Neuron (in vitro differentiated cells): ENCODE measurements around the gene TIMM13.

Experiments used
- H2AFZ ChIP-seq: one replicate; pipeline ENCODE4 v1.6.1; 2013; ENCODE audit warnings: low read depth, mild to moderate bottlenecking, inconsistent platforms, low read length, moderate library complexity
- H3K27me3 ChIP-seq: one replicate; pipeline ENCODE4 v1.6.1; 2013; ENCODE audit warnings: low read length; ENCODE audit not compliant: insufficient read depth
- H3K36me3 ChIP-seq: one replicate; pipeline ENCODE4 v1.6.1; 2013; ENCODE audit warnings: low read length; ENCODE audit not compliant: insufficient read depth
- H3K4me1 ChIP-seq: one replicate; pipeline ENCODE4 v1.6.1; 2013; ENCODE audit warnings: low read length; ENCODE audit not compliant: insufficient read depth
- H3K4me3 ChIP-seq: 2 replicates; pipeline ENCODE4 v1.5.1; 2013; ENCODE audit warnings: mild to moderate bottlenecking, low read length, moderate library complexity
- H3K9me3 ChIP-seq: one replicate; pipeline ENCODE4 v1.6.1; 2013; ENCODE audit warnings: low read length

TIMM13 gene

DNA sequence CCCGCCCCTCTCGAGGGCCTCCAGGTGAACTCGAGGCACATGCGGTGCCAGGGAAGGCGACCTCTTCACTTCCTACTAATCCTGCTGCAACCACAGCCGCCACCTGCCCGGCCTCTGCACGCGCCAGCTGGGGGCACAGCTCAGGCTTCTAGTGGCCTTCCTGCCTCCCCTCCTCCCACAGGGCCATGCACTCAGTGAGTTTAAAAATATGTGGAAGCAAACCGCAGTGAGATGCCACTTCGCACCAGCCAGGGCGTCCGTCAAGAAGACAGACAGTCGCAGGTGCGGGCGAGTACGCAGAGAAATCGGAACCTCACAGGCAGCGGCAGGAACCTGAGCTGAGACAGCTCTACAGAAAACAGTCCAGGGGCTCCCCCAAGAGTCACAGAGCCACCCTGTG, 19.0 kb upstream of the TIMM13 start:
- H3K4me3 ChIP-seq = no peak overlapping the region
- H3K9me3 ChIP-seq = no peaks in the 10 kb centered on the region
- peaks cover 49% of the 10 kb centered on the region for H3K36me3 ChIP-seq
- H3K4me1 ChIP-seq = peaks cover 4% of the 10 kb centered on the region
- no peaks in the 10 kb centered on the region for H3K27me3 ChIP-seq
- H2AFZ ChIP-seq = no peak overlapping the region

DNA sequence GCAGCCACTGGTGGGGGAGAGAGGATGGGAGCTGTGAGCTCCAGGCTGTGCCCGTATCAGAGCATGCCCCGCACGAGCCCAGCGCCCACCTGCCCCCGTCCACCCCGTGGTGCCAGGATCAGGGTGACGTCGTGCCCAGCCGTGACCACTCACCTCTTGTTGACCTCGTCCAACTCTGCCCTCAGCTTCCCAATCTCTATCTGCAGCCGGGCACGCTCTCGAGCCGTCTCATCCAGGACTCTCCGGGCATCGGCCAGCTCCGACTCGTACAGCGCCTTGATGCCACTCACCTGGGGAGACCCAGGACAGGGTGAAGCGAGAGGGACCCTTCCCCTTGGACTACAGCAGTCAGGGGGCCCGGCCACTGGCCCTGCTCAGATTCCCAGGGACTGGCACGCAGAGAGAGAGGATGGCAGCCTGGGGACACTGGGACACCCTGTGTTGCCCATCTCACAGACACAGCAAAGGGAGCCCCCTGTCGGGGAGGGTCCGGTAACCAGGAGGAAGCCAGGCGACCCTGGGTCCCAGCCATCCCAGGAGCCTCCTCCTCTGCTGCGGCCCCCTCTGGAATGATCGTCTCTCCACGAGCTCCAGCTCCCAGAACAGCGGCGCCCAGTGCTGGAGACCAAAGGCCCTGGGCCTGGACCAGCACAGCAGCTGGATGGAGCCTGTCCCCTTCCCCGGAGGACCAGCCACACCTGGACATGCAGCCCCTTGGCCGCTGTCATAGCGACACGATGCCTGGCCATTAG, 17.0 kb upstream of the TIMM13 start:
- Histone ChIP-seq H3K9me3 (no peaks in the 10 kb centered on the region), H3K27me3 (no peaks in the 10 kb centered on the region), H3K4me1 (peaks cover 4% of the 10 kb centered on the region), H3K4me3 (no peak overlapping the region), H3K36me3 (peaks cover 51% of the 10 kb centered on the region), H2AFZ (no peak overlapping the region)

DNA sequence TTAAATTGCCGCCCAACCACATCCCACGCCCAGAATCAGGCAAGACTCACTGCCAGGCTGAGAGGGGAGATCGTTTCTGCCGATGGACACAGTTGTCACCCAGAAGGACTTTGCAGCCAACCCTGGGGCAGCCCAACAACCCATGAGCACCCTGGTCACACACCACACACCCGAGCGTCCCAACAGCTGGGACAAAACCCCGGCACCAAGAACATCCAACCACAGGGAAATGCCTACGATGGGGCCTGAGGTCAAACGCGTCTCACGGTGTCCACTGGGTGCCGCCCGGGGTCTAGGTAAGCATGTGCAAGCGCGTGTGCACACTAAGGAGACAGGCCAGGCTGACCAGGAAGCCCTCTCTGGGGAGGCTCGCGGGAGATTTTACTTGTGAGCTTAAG, 16.4 kb upstream of the TIMM13 start:
- peaks cover 51% of the 10 kb centered on the region for H3K36me3 ChIP-seq

DNA sequence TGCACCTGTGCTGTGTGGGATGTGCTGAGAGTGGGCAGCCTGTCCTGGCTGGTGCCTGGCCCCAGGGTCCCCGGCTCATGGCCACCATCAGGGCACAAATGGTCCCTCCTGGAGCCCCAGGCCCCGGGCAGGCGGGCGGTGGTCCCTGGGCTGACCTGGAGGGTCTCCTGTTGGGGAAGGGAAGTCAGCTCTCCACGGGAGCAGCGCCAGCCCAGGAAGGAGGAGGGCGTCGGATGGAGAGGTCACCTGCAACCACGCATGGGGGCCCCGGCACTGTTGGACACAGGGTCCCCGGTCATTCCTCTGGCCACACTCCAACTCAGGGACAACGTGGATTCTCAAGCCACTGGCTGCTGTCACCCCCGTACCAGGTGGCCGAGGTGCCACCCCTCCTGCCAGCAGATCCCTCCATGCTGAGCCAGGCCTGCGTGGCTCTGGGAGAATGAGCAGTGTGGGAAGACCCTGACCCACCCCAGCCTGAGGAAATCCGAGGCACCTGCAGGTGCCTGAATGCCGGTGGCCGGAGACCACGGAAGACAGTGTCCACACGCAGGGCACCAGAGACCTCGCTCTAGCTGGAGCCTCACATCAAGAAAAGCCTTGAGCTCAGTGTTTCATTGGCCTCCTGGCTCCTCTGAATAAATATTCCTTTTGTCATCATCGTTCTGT, 15.9 kb upstream of the TIMM13 start:
- no peak overlapping the region for H3K4me3 ChIP-seq
- H3K27me3 ChIP-seq = no peaks in the 10 kb centered on the region
- H3K9me3 ChIP-seq = no peaks in the 10 kb centered on the region
- peaks cover 4% of the 10 kb centered on the region for H3K4me1 ChIP-seq
- no peak overlapping the region for H2AFZ ChIP-seq
- peaks cover 55% of the 10 kb centered on the region for H3K36me3 ChIP-seq

More for the DNA sequence above, 16.4 kb upstream of the TIMM13 start:
- Histone ChIP-seq H2AFZ (no peak overlapping the region), H3K4me3 (no peak overlapping the region), H3K9me3 (no peaks in the 10 kb centered on the region), H3K27me3 (no peaks in the 10 kb centered on the region), H3K4me1 (peaks cover 4% of the 10 kb centered on the region)

DNA sequence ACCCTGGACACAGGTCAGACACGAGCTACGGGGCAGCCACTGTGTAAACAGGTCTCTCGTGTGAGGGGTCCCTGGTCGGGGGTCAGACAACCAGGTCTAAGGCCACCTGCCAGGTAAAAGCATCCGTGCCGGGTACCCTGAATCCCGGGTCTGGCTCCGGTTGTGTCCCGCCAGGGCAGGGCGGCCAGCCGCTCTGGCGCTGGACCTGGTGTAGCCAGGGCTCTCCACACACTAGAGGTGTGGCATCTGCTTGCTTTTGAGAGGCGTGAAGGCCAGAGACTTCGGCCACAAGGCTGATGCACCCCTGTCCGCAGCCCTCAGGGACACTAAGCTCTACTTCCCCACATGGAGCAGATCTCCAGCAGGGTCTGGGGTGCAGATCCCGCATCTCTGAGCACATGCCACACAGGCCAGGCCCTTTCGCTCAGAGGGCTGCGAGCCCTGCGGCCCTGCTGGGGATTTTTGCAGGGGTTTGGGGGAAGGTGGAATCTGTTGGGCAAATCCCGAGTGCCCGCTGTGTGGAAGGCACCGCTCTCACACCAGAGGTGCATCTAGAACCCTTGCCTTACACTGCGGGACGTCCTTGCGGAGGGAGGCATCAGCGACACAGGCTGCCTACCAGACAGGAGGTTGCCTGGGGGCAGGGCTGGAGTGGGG, 13.8 kb upstream of the TIMM13 start:
- no peak overlapping the region for H3K4me3 ChIP-seq
- peaks cover 64% of the 10 kb centered on the region for H3K36me3 ChIP-seq
- H3K4me1 ChIP-seq = peaks cover 2% of the 10 kb centered on the region
- H2AFZ ChIP-seq = no peak overlapping the region
- H3K27me3 ChIP-seq = no peaks in the 10 kb centered on the region
- H3K9me3 ChIP-seq = no peaks in the 10 kb centered on the region

DNA sequence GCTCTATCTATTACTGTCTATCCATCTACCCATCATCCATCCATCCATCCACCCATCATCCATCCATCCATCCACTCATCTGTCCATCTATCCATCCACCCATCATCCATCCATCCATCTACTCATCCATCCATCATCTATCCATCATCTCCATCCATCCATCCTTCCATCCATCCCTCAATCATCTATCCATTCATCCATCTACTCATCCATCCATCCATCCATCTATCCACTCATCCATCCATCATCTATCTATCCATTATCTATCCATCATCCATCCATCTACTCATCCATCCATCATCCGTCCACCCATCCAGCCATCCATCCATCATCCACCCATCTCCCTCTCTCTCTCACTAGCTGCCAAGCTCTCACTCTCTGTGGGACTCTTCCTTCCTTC, 13.1 kb upstream of the TIMM13 start:
- Histone ChIP-seq H3K27me3 (no peaks in the 10 kb centered on the region), H3K36me3 (peaks cover 64% of the 10 kb centered on the region), H3K4me3 (no peak overlapping the region), H3K4me1 (no peaks in the 10 kb centered on the region), H3K9me3 (no peaks in the 10 kb centered on the region), H2AFZ (no peak overlapping the region)

DNA sequence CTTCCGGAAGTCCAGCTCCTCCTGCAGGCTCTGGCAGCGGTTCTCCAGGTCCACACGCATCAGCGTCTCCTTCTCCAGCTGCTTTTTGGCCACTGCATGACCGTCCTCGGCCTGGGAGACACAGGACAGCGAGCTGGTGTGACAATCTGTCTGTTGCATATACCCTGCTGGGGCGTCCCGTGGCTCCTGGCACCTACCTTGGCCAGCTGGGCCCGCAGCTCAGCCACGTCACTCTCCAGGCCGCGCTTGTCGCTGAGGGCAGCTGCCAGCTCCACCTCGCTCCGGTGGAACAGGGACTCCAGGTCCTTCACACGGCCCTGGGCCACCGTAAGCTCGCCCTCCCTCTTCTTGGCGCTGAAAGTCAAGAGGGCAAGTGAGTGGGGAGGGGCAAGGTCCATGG, 10.8 kb upstream of the TIMM13 start:
- Histone ChIP-seq H3K4me1 (no peaks in the 10 kb centered on the region), H3K27me3 (no peaks in the 10 kb centered on the region), H3K4me3 (no peak overlapping the region), H3K36me3 (peaks cover 66% of the 10 kb centered on the region), H2AFZ (no peak overlapping the region), H3K9me3 (no peaks in the 10 kb centered on the region)

DNA sequence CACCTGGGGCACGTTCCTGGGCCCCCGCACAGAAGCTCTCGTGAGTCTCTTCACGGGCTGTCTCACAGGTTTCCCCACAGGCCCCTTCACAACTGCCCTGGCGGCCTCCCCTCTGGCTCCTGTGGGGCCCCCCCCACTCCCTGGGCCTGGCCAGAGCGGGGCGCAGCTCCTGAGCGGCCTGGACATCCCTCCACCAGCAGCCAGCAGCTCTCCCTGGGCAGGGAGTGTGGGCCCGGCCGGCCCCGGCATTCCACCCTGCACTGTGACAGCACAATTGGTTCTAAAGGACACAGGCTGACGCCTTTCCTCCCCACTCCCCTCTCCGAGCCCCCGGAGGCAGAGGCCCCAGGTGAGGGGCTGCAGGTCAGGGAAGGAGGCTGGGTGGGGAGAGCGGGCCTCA, 9.5 kb upstream of the TIMM13 start:
- Histone ChIP-seq H3K4me1 (no peaks in the 10 kb centered on the region), H3K4me3 (no peak overlapping the region), H2AFZ (no peak overlapping the region), H3K36me3 (peaks cover 55% of the 10 kb centered on the region), H3K27me3 (no peaks in the 10 kb centered on the region), H3K9me3 (no peaks in the 10 kb centered on the region)

DNA sequence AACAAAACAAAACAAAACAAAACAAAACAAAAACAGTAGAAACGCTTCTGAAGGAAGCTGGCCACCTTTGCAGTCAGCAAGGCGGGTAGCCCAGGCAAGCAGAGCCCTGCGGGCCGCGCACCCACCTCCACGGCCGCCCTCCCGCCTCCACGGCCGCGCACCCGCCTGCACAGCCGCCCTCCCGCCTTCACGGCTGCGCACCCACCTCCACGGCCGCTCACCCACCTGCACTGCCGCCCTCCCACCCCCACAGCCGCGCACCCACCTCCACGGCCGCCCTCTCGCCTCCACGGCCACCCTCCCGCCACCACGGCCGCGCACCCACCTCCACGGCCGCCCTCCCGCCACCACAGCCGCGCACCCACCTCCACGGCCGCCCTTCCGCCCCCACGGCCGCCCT, 9.0 kb upstream of the TIMM13 start:
- Histone ChIP-seq H3K9me3 (no peaks in the 10 kb centered on the region), H3K36me3 (peaks cover 55% of the 10 kb centered on the region)

DNA sequence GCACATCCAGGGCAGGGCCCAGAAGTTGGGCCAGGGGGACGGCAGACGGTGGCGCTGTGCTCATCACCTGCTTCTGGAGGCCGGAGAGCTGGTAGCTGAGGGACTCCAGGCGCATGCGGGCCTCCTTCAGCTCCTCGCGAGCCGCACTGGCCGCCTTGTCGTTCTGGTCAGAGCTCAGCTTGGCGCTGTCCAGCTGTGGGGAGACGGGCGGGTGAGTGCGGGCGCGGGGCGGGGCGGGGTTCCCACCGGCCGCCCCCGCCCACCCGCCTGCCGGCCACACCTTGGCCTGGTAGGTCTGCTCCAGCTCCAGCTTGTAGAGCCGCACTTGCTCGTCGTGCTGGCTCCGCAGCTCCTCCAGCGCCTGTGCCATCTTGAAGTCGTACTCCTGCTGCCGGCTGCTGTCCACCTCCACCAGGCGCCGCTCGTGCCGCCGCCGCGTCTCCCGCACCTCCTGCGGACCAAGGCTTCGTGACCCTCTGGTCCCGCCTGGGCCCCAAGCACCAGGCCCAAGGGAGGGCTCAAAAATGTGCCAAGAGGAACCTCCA, 7.4 kb upstream of the TIMM13 start:
- peaks cover 60% of the 10 kb centered on the region for H3K36me3 ChIP-seq
- no peaks in the 10 kb centered on the region for H3K9me3 ChIP-seq
- H2AFZ ChIP-seq = no peak overlapping the region
- no peaks in the 10 kb centered on the region for H3K4me1 ChIP-seq
- H3K4me3 ChIP-seq = no peak overlapping the region
- H3K27me3 ChIP-seq = no peaks in the 10 kb centered on the region

More for the DNA sequence above, 9.0 kb upstream of the TIMM13 start:
- no peaks in the 10 kb centered on the region for H3K27me3 ChIP-seq
- no peaks in the 10 kb centered on the region for H3K4me1 ChIP-seq
- H2AFZ ChIP-seq = no peak overlapping the region
- no peak overlapping the region for H3K4me3 ChIP-seq

DNA sequence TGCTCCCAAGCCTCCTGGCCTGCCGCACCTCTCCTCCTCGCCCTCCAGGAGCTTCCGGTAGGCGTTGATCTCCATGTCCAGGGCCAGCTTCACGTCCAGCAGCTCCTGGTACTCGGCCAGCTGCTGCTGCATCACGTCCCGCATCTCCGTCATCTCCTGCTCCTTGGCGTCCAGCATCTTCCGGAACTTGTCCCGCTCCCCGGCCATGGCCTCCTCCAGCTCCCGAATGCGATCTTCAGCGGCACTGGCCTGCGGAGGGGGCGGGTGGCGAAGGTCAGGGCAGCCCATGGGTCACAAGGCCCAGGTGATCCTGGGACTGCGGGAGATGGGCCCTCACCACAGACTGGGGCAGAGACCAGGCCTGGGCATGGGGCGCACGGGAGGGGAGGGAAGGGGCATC, 6.9 kb upstream of the TIMM13 start:
- Histone ChIP-seq H2AFZ (no peak overlapping the region), H3K4me3 (no peak overlapping the region), H3K9me3 (no peaks in the 10 kb centered on the region), H3K27me3 (no peaks in the 10 kb centered on the region), H3K4me1 (no peaks in the 10 kb centered on the region), H3K36me3 (peaks cover 62% of the 10 kb centered on the region)

DNA sequence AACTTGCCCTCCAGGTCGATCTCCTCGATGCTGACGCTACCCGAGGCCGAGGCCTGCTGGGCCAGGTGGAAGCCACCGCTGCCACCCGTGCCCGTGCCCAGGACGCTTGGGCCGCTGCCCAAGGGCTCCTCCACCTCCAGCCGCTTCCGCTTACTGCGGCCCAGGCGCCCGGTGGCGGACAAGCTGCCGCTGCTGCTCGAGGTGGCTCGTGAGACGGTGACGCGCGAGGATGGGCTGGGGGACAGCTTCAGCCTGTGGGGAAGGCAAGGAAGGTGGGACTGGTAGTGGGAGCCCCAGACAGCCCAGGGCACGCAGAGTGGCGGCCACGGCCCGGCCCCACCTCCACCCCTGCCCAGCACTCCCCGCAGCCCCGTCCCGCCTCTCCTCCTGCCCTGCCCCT, 6.5 kb upstream of the TIMM13 start:
- H3K4me1 ChIP-seq = no peaks in the 10 kb centered on the region
- no peaks in the 10 kb centered on the region for H3K27me3 ChIP-seq
- H3K36me3 ChIP-seq = peaks cover 60% of the 10 kb centered on the region
- H3K4me3 ChIP-seq = no peak overlapping the region
- H3K9me3 ChIP-seq = no peaks in the 10 kb centered on the region
- H2AFZ ChIP-seq = no peak overlapping the region

DNA sequence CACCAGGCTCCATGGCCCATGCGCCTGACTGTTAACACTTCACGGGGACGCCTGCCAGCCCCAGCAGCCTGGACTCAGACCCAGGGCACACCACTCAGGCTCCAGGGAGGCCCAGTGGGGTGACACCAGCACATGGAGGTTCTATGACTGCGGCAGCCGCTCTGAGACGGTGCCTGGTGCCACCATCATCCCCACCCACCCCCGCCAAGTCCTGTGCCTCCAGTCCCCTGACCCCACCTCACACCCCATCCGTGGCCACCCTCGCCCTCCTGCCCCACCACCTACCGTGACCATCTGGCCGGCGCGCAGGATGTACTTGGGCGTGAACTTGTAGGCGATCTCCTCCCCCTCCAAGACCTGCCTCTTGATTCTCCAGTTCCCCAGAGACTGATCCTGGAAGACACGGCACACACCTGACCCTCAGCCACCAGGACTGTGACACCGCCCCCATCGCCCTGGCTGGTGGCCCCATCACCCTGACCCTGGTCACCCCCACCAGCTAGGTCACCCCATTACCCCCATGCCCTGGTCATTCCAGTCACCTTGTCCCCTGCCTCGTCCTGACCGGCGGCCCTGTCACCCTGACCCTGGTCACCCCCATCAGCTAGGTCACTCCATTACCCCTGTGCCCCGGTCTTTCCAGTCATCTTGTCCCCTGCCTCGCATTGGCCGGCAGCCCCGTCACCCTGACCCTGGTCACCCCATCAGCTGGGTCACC, 4.9 kb upstream of the TIMM13 start:
- no peak overlapping the region for H3K4me3 ChIP-seq
- H3K27me3 ChIP-seq = no peaks in the 10 kb centered on the region

More for the DNA sequence above, 4.9 kb upstream of the TIMM13 start:
- Histone ChIP-seq H3K4me1 (peaks cover 8% of the 10 kb centered on the region), H3K9me3 (no peaks in the 10 kb centered on the region), H3K36me3 (peaks cover 46% of the 10 kb centered on the region), H2AFZ (no peak overlapping the region)
